Embryonic facial prominence (tissue), 1 donor: ENCODE measurements around the gene STPG2.

Source experiments
- DNase-seq: peaks from one replicate; pipeline ENCODE4 v3.0.0-alpha.2; 2016; ENCODE audit errors: extremely low spot score

Gene STPG2

GRCh38 chr4:98093662-98094061 is 49.6 kb downstream of the STPG2 start:
- no peak for DNase-seq

DNA sequence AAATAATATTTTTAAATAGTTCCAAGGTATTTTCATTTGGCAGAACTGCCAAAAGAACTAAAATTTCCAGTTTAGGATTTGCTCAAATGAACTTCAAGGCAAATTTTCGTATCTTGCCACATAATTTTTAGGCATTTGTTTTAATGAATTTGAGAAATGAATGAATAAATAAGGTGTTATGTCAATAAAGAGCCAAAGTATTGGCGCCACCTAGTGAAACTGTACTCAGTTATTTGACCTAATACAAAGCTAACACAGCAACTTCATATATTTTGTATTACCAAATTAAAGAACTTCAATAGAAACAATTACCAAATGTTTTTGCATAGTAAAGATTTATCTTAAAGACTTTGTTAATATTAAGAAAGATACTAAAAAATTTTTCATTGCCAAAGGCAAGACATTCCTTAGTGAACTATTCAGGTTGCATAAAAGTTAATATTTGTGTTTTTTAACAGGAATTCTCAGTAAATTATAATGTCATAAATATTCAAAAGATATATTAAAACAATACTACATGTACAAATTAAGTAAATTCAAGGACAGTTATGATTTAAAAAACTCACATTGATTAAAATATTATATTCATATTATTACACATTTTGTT is 50.3 kb downstream of the STPG2 start:
- no peak for DNase-seq

- no peak for DNase-seq
These were observed 61.3 kb downstream of the STPG2 start for GRCh38 chr4:98081936-98082335.

GRCh38 chr4:98068495-98068894 is 74.8 kb downstream of the STPG2 start:
- no peak for DNase-seq

- no peak for DNase-seq
These were observed 87.3 kb downstream of the STPG2 start for GRCh38 chr4:98055800-98056501.

- DNase-seq = no peak
These were observed 96.6 kb downstream of the STPG2 start for GRCh38 chr4:98046665-98047064.

DNA sequence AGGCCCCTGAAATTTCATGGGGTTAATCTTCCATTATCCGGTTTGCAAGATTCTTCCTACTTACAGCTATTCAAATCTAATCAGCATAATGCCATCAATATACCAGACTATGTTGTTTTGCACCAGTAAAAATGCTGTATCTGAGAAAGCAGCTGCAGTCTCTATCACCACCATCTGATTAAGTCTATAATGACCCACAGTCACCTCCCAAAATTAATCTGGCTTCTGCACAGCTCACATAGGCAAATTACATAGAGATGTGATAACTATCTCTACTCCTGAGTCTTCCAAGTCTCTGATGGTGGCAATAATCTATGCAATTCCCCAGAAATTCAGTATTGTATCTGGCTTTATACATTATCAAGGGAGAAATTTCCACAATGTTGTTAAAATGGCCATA is 113.2 kb downstream of the STPG2 start:
- DNase-seq = no peak

- DNase-seq = no peak
These were observed 115.4 kb downstream of the STPG2 start for GRCh38 chr4:98027827-98028226.

- DNase-seq = no peak
These were observed 116.9 kb downstream of the STPG2 start for GRCh38 chr4:98026362-98026761.

GRCh38 chr4:98006814-98007412 is 136.4 kb downstream of the STPG2 start:
- no peak for DNase-seq

DNA sequence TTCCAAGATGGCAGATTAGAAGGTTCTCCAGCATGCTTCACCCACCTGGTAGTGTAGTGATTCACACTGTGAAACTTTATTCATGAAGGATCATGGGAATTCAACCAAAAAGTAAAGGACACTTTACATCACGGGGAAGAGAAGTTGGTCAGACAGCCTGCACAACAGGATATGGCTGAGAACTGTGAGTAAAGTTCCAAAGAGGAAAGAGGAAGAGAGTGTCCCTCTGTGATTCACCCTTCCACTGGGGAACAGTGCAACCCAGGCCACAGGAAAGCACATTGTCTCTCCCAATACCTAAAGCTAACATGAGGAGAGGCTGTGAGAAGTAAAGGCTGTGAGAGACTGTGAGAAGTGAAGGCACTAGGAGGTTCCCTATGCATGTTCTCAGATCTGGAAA is 137.2 kb downstream of the STPG2 start:
- no peak for DNase-seq

GRCh38 chr4:98000940-98001339 is 142.3 kb downstream of the STPG2 start:
- no peak for DNase-seq

DNA sequence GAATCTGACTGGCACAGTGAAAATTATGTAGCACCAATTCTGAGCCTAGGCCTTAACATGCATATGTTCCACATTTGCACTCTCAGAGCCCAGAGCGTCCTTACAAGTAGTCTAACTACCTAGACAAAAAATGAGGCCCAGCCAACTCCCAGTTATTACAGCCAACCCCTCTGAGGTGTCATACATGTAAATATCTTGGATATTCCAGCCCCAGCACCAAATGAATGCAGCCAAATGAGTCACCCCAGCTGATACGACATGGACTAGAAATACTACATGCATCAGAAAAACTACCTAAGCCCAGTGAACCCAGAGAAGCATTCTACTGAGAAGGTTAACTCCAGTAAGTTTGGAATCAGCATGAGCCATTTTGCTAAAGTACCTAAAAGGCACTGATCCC is 145.1 kb downstream of the STPG2 start:
- no peak for DNase-seq

DNA sequence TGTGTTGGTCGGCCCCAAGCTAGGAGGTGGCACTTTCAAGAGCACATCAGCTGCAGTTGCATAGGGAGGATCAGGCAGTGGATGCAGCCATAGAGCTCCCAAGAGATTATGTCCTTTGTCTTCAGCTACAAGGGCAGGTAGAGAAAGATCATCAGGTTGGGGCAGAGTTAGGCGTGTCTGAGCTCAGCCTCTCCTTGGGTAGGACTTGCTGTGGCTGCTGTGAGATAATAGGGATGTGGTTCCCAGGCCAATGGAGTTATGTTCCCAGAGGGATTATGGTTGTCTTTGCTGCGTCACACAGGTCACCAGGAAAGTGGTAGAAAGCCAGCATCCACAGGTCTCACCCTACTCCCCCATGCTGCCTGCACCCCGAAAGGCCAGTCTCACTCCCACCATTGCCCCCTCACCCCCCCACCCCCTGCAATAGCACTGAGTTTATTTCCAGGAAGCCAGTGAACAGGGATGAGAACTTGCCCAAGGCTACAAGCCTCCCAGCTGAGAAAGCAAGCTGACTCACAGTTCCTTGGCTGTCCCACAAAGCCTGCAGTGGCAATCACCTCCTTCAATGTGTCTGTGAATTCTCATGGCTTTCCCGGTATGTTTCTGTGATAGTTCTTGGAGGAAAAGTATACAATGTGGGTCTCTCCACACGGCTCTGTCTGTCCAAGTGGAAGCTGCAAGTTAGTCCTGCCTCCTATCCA is 148.4 kb downstream of the STPG2 start:
- DNase-seq = no peak

- no peak for DNase-seq
These were observed 152.9 kb downstream of the STPG2 start for GRCh38 chr4:97990409-97990808.

DNA sequence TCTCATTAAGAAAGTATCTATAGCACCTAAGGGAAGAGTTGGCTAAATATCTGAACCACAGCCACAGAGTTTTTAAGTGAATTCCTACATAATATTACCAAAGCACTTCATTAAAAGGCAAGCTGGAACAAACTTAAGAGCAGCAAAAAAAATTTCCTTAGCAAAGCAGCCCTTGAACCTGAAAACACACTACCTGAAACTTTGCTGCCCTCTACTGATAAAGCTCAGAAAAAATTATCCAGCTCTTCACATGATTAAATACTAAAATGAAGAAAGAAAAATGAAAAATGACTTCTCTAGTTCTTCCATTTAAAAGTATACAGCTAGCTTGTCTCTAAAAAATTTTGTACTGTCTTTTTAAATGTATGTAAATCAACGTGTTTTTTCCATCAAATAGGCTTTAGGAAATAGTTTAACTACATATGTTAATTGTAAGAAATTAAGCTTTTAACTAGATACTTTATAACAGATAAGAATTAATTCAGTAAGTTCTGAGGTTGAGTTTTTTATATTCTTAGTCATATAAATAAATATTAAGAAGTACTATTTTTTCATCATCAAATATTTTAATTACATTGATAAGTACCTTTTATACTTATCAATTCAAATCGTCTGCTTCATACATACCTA is 156.1 kb downstream of the STPG2 start:
- DNase-seq = peak; percentile 34

GRCh38 chr4:97984545-97985131 is 158.6 kb downstream of the STPG2 start:
- DNase-seq = no peak

GRCh38 chr4:97978791-97979488 is 164.3 kb downstream of the STPG2 start:
- DNase-seq = no peak

GRCh38 chr4:97953171-97953941 is 189.9 kb downstream of the STPG2 start:
- no peak for DNase-seq

DNA sequence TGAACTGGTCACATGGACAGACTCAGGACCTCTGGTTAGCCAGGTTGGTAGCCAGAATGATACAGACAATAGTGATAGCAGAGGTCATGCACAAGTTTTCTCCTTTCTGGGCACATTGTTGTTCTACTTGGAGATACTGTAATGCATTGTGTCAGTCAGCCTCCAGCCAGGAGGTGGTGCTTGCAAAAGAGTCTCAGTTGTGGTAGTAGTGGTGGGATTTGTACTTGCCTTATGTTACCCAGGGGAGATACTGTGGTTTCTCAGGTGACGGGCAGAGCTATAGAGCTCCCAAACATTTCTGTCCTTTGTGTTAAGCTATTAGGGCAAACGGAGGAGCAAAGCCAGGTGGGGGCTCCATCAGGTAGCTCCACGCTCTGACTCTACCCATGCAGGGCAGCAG is 190.5 kb downstream of the STPG2 start:
- no peak for DNase-seq
